Measurements from ENCODE around the gene WDR36. TPM values are rescaled to one million over a fixed set of nuclear protein-coding genes. Genes with fewer than 3 reads are reported as not detected.

Gene WDR36
- total and polyA plus RNA-seq, 2 of the 8 experiments (the other 6 are each of a cell fraction or from before 2014, with no cell fraction given): 9.3 to 41.8 TPM

GRCh38 chr5:111134864-111135263 lies 42.7 kb downstream of the WDR36 start (continued):
- no peak for TF ChIP-seq CHD7 (IDR thresholded peaks at IDR 0.05; ENCODE audit: insufficient replicate concordance, low read length)
- no peak for TF ChIP-seq RBBP5 (IDR thresholded peaks at IDR 0.05; ENCODE audit: borderline replicate concordance, low read depth, low read length)
- TF ChIP-seq SUZ12 (IDR thresholded peaks at IDR 0.05; ENCODE audit: low read length): no peak
- TF ChIP-seq RNF2 (IDR thresholded peaks at IDR 0.05; ENCODE audit: borderline replicate concordance, low read depth, low read length, missing control alignments, poor library complexity, severe bottlenecking): no peak
